DOHH2 (cell line): ENCODE data around the gene PCDHB13.
"Not testable (repeated sequence)": the region's sequence is repeated elsewhere in the genome, so short reads cannot be mapped to it uniquely, and the experiment has no call there.

Experiments
- H3F3A ChIP-seq: fragments of 200-600 bp; sonication (generic), shearing (Covaris generic); 2 replicates; pipeline ENCODE4 v1.6.0; 2016; ENCODE audit warnings: antibody characterized with exemption, mild to moderate bottlenecking; ENCODE audit not compliant: control insufficient read depth, insufficient read depth
- H3K27ac ChIP-seq: fragments of 200-600 bp; sonication (generic); 2 replicates; pipeline ENCODE4 v1.5.1; 2014; ENCODE audit warnings: low read depth, mild to moderate bottlenecking, low read length, moderate library complexity
- H3K27me3 ChIP-seq: fragments of 200-600 bp; sonication (generic); 2 replicates; pipeline ENCODE4 v1.6.1; 2014; ENCODE audit warnings: mild to moderate bottlenecking, low read length, mixed read lengths; ENCODE audit not compliant: control insufficient read depth
- H3K36me3 ChIP-seq: fragments of 200-600 bp; sonication (generic); 2 replicates; pipeline ENCODE4 v1.6.1; 2014; ENCODE audit warnings: mild to moderate bottlenecking, low read length, moderate library complexity, mixed read lengths; ENCODE audit not compliant: control insufficient read depth
- H3K4me1 ChIP-seq: fragments of 200-600 bp; sonication (generic); 2 replicates; pipeline ENCODE4 v1.6.1; 2014; ENCODE audit warnings: mild to moderate bottlenecking, low read length, mixed read lengths; ENCODE audit not compliant: control insufficient read depth
- H3K4me2 ChIP-seq: fragments of 200-600 bp; sonication (generic); 2 replicates; pipeline ENCODE4 v1.6.0; 2014; ENCODE audit warnings: mild to moderate bottlenecking, low read length, moderate library complexity
- H3K4me3 ChIP-seq: fragments of 200-600 bp; sonication (generic); 2 replicates; pipeline ENCODE4 v1.5.1; 2014; ENCODE audit warnings: mild to moderate bottlenecking, low read length, mixed read lengths
- H3K79me2 ChIP-seq: fragments of 200-600 bp; sonication (generic); 2 replicates; pipeline ENCODE4 v1.6.1; 2014; ENCODE audit warnings: mild to moderate bottlenecking, low read length, mixed read lengths; ENCODE audit not compliant: control insufficient read depth
- H3K9me2 ChIP-seq: fragments of 200-600 bp; sonication (generic); replicated peaks from 2 replicates; pipeline ENCODE4 v1.6.1; 2014; ENCODE audit warnings: mild to moderate bottlenecking, low read length, mixed read lengths; ENCODE audit not compliant: control insufficient read depth
- H3K9me3 ChIP-seq: fragments of 200-600 bp; sonication (generic); 2 replicates; pipeline ENCODE4 v1.6.1; 2014; ENCODE audit warnings: antibody characterized with exemption, low read length, mixed read lengths; ENCODE audit not compliant: control insufficient read depth, insufficient read depth
- H4K20me1 ChIP-seq: fragments of 200-600 bp; sonication (generic); 2 replicates; pipeline ENCODE4 v1.6.0; 2014; ENCODE audit warnings: low read depth, mild to moderate bottlenecking, antibody characterized with exemption, low read length, moderate library complexity; ENCODE audit not compliant: control insufficient read depth, insufficient read depth
- CTCF ChIP-seq: fragments of 200-600 bp; sonication (generic); IDR thresholded peaks from one replicate; pipeline ENCODE4 v1.5.1; 2014; ENCODE audit warnings: antibody characterized with exemption, mild to moderate bottlenecking, low read depth, low read length; ENCODE audit not compliant: poor library complexity, severe bottlenecking
- EZH2phosphoT487 ChIP-seq: fragments of 200-600 bp; sonication (generic); IDR thresholded peaks from 2 replicates; pipeline ENCODE4 v1.6.1; 2017; ENCODE audit warnings: borderline replicate concordance, mild to moderate bottlenecking, antibody characterized with exemption, low read length, moderate library complexity, mixed read lengths

The PCDHB13 gene

GRCh38 chr5:141201646-141202045, 12.1 kb upstream of the PCDHB13 start:
- not testable (repeated sequence) for H3F3A ChIP-seq, H3K36me3 ChIP-seq, H3K27ac ChIP-seq, H3K4me2 ChIP-seq, H3K27me3 ChIP-seq, H3K4me3 ChIP-seq, H4K20me1 ChIP-seq, H3K79me2 ChIP-seq, H3K9me3 ChIP-seq, H3K4me1 ChIP-seq, H3K9me2 ChIP-seq

- no peaks in the 10 kb centered on the region for H3K79me2 ChIP-seq
- H3K4me3 ChIP-seq, result no peak within 1 kb of the TSS
- no peaks in the 10 kb centered on the region for H3K4me1 ChIP-seq
- H3F3A ChIP-seq, result no peaks in the 10 kb centered on the region
- no peaks in the 10 kb centered on the region for H3K9me3 ChIP-seq
- H3K36me3 ChIP-seq, result no peaks in the 10 kb centered on the region
- no peak within 1 kb of the TSS for H3K27ac ChIP-seq
- peak; percentile 44 for TF ChIP-seq CTCF
- TF ChIP-seq EZH2phosphoT487, result no peak
- H3K9me2 ChIP-seq, result no peaks in the 10 kb centered on the region
- H3K27me3 ChIP-seq, result peaks cover 23% of the 10 kb centered on the region
- H4K20me1 ChIP-seq, result no peaks in the 10 kb centered on the region
- peak within 1 kb of the TSS; percentile 22; the same call in 1 of the 2 replicates for H3K4me2 ChIP-seq
Observed at GRCh38 chr5:141208478-141208877, 5.2 kb upstream of the PCDHB13 start, which contains the start of gene PCDHB12. Gene PCDHB12 (plus strand): TSS chr5:141208719. CDS start chr5:141208908, 189 bp downstream.

- H3K9me2 ChIP-seq, H3K79me2 ChIP-seq, H3K27ac ChIP-seq, H3K4me1 ChIP-seq, H4K20me1 ChIP-seq, H3K4me3 ChIP-seq, H3K4me2 ChIP-seq, H3K9me3 ChIP-seq, H3F3A ChIP-seq, H3K36me3 ChIP-seq: not testable (repeated sequence)
- peaks cover 23% of the 10 kb centered on the region for H3K27me3 ChIP-seq
Observed at GRCh38 chr5:141210281-141210680, 3.4 kb upstream of the PCDHB13 start.

- H3K27me3 ChIP-seq, result peaks cover 20% of the 10 kb centered on the region
- H4K20me1 ChIP-seq, H3K9me3 ChIP-seq, H3F3A ChIP-seq, H3K27ac ChIP-seq, H3K79me2 ChIP-seq, H3K9me2 ChIP-seq, H3K4me2 ChIP-seq, H3K4me1 ChIP-seq, H3K36me3 ChIP-seq, H3K4me3 ChIP-seq: not testable (repeated sequence)
Observed at GRCh38 chr5:141210849-141211248, 2.9 kb upstream of the PCDHB13 start.

GRCh38 chr5:141214583-141214982, 864 bp downstream of the PCDHB13 start:
- H3K36me3 ChIP-seq, H4K20me1 ChIP-seq, H3F3A ChIP-seq, H3K9me2 ChIP-seq, H3K4me1 ChIP-seq, H3K79me2 ChIP-seq, H3K4me3 ChIP-seq, H3K27me3 ChIP-seq, H3K27ac ChIP-seq, H3K4me2 ChIP-seq, H3K9me3 ChIP-seq: not testable (repeated sequence)

- H3K36me3 ChIP-seq, H3K9me3 ChIP-seq, H3K4me1 ChIP-seq, H3K9me2 ChIP-seq, H3K79me2 ChIP-seq, H3K4me3 ChIP-seq, H3K27ac ChIP-seq, H3K4me2 ChIP-seq, H3F3A ChIP-seq, H3K27me3 ChIP-seq, H4K20me1 ChIP-seq: not testable (repeated sequence)
Observed at GRCh38 chr5:141215504-141215903, 1.8 kb downstream of the PCDHB13 start.

GRCh38 chr5:141216035-141216434, 2.3 kb downstream of the PCDHB13 start:
- not testable (repeated sequence) for H3K4me2 ChIP-seq, H4K20me1 ChIP-seq, H3K36me3 ChIP-seq, H3K4me1 ChIP-seq, H3K4me3 ChIP-seq, H3K9me2 ChIP-seq, H3K9me3 ChIP-seq, H3K79me2 ChIP-seq, H3K27ac ChIP-seq, H3F3A ChIP-seq, H3K27me3 ChIP-seq
